ENCODE results near the gene SCAMP1.

DNA sequence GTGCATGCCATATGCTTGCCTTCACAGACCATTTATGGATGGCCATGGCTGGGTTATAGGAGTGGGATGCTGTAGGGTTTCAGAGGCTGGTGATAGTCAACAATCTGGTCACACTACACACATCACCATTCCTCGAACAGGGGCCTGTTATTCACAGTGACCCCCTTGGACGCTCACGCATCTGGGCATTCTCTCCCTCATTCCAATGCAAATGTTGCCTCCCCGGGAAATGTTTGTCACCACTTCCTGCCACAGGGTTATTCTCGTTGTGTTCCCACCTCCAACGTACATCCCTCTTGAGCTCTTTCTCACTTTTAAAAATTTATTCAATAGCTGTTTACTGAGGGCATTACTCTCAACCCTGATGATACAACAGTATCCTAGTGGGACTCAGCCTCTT, 135.4 kb downstream of the SCAMP1 start:
- TF ChIP-seq GATA2 (IDR thresholded peaks at IDR 0.05; ENCODE audit: low read depth, low read length) (no peak), GATA3 (IDR thresholded peaks at IDR 0.05; ENCODE audit: low read depth, low read length) (no peak)

Measured in SH-SY5Y (cell line).